Mammary epithelial cell (primary cell): ENCODE results near the gene RMND1.

Source experiments
- EZH2 ChIP-seq: IDR thresholded peaks from 2 replicates; pipeline ENCODE4 v1.6.1; 2012; ENCODE audit warnings: low read length, inconsistent platforms, borderline replicate concordance
- TF ChIP-seq, protein P1 (sequence below), 2 donors: IDR thresholded peaks in 1 of 2; conservative IDR thresholded peaks in 1 of 2; 2 replicates each; pipeline ENCODE4 v1.5.1; 2011 to 2012; ENCODE audit warnings: inconsistent platforms in 2 of 2, low read length in 2 of 2, mild to moderate bottlenecking in 2 of 2, control low read depth in 1 of 2, low read depth in 1 of 2; ENCODE audit not compliant: insufficient read depth in 1 of 2; ENCODE audit errors: extremely low read depth in 1 of 2

- TF ChIP-seq, protein P1, sequence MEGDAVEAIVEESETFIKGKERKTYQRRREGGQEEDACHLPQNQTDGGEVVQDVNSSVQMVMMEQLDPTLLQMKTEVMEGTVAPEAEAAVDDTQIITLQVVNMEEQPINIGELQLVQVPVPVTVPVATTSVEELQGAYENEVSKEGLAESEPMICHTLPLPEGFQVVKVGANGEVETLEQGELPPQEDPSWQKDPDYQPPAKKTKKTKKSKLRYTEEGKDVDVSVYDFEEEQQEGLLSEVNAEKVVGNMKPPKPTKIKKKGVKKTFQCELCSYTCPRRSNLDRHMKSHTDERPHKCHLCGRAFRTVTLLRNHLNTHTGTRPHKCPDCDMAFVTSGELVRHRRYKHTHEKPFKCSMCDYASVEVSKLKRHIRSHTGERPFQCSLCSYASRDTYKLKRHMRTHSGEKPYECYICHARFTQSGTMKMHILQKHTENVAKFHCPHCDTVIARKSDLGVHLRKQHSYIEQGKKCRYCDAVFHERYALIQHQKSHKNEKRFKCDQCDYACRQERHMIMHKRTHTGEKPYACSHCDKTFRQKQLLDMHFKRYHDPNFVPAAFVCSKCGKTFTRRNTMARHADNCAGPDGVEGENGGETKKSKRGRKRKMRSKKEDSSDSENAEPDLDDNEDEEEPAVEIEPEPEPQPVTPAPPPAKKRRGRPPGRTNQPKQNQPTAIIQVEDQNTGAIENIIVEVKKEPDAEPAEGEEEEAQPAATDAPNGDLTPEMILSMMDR (conservative IDR thresholded peaks at IDR 0.05 in 1 of 2, IDR thresholded peaks at IDR 0.05 in 1 of 2; ENCODE audit: extremely low read depth in 1 of 2, insufficient read depth in 1 of 2, low read depth in 1 of 2, low read length in 2 of 2): no peak
- TF ChIP-seq EZH2: no peak
Observed at GRCh38 chr6:151451417-151451949, 443 bp downstream of the RMND1 start.
